ENCODE results near the gene PRXL2A. TPM values are rescaled to one million over a fixed set of nuclear protein-coding genes. Genes with fewer than 3 reads are reported as not detected.

The PRXL2A gene
- total RNA-seq, 2 donors from 2014 or later: 42.8 to 81.2 TPM

DNA sequence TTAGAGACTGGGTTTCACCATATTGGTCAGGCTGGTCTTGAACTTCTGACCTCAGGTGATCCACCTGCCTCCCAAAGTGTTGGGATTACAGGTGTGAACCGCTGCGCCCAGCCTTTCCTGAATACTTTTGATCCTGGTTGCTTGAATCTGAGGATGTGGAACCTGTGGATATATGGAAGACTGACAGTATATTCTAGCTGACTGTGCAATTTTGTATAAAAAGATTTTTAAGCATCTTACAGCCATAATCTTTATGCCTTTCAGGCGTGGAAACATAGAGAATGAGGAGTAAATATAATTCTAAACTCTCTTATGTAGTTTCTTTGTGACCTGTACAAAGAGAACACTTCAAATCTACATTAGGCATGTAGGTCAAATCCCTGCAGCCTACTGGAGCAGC is 61.9 kb downstream of the PRXL2A start:
- H3K27ac ChIP-seq: no peak overlapping the region
- TF ChIP-seq, protein P1, sequence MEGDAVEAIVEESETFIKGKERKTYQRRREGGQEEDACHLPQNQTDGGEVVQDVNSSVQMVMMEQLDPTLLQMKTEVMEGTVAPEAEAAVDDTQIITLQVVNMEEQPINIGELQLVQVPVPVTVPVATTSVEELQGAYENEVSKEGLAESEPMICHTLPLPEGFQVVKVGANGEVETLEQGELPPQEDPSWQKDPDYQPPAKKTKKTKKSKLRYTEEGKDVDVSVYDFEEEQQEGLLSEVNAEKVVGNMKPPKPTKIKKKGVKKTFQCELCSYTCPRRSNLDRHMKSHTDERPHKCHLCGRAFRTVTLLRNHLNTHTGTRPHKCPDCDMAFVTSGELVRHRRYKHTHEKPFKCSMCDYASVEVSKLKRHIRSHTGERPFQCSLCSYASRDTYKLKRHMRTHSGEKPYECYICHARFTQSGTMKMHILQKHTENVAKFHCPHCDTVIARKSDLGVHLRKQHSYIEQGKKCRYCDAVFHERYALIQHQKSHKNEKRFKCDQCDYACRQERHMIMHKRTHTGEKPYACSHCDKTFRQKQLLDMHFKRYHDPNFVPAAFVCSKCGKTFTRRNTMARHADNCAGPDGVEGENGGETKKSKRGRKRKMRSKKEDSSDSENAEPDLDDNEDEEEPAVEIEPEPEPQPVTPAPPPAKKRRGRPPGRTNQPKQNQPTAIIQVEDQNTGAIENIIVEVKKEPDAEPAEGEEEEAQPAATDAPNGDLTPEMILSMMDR (IDR thresholded peaks at IDR 0.05): no peak
- peaks cover 0 to 99% of the 10 kb centered on the region in 2 donors for H3K4me1 ChIP-seq
- H3K27me3 ChIP-seq: no peaks in the 10 kb centered on the region
- H3K9me3 ChIP-seq: no peaks in the 10 kb centered on the region
- H3K36me3 ChIP-seq: peaks cover 21% of the 10 kb centered on the region
- DNase-seq (ENCODE audit: low spot score): no peak
- no peak overlapping the region for H3K4me3 ChIP-seq

DNA sequence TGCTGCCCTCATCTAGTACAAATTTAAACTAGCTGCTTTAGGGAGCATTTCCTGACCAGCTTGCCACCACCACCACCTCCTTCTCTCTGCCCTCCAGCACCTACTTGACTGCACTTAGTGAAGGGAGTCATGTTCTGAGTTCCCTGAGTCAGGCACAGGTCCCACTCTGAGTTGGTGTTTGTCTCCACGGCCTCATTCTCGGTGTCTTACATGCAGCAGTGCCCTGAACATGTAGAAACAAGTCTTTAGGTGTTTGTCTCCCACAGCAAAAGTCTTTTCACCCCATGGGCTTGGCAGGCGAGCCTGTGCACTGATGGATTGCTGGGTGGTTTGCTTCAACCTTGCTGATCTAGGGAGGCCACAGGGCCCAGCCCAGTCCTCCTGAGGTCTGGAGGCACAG is 62.6 kb downstream of the PRXL2A start:
- TF ChIP-seq, protein P1 (IDR thresholded peaks at IDR 0.05): no peak
- no peak for DNase-seq (ENCODE audit: low spot score)
- Histone ChIP-seq H3K36me3 (peaks cover 21% of the 10 kb centered on the region), H3K9me3 (no peaks in the 10 kb centered on the region), H3K4me1 (peaks cover 0 to 99% of the 10 kb centered on the region in 2 donors), H3K27me3 (no peaks in the 10 kb centered on the region), H3K4me3 (no peak overlapping the region), H3K27ac (no peak overlapping the region)

DNA sequence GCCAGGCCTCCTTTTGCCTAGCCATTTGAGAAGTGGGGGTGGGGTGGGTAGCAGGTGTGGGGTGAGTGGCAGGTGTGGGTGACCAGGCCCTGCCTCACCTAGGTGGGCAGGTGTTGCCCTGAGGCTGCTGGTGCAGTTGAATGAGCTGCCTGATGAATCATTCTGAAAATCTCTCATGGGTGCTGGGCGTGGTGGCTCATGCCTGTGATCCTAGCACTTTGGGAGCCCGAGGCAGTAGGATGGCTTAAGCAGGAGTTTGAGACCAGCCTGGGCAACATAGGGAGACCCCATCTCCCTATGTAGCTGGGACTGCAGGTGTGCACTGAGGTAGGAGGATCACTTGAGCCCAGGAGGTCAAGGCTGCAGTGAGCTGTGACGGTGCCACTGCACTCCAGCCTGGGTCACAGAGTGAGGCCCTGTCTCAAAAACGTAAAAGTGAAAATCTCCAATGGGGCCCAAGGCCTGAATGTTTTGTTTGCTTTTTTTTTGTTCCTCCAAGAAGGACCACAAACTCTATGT is 63.4 kb downstream of the PRXL2A start:
- no peak for DNase-seq (ENCODE audit: low spot score)
- Histone ChIP-seq H3K9me3 (no peaks in the 10 kb centered on the region), H3K4me3 (no peak overlapping the region), H3K27me3 (no peaks in the 10 kb centered on the region), H3K4me1 (peaks cover 0 to 92% of the 10 kb centered on the region in 2 donors), H3K27ac (peak overlapping the region in 1 of 2 donors; percentile 20), H3K36me3 (peaks cover 21% of the 10 kb centered on the region)
- TF ChIP-seq, protein P1 (IDR thresholded peaks at IDR 0.05): no peak

DNA sequence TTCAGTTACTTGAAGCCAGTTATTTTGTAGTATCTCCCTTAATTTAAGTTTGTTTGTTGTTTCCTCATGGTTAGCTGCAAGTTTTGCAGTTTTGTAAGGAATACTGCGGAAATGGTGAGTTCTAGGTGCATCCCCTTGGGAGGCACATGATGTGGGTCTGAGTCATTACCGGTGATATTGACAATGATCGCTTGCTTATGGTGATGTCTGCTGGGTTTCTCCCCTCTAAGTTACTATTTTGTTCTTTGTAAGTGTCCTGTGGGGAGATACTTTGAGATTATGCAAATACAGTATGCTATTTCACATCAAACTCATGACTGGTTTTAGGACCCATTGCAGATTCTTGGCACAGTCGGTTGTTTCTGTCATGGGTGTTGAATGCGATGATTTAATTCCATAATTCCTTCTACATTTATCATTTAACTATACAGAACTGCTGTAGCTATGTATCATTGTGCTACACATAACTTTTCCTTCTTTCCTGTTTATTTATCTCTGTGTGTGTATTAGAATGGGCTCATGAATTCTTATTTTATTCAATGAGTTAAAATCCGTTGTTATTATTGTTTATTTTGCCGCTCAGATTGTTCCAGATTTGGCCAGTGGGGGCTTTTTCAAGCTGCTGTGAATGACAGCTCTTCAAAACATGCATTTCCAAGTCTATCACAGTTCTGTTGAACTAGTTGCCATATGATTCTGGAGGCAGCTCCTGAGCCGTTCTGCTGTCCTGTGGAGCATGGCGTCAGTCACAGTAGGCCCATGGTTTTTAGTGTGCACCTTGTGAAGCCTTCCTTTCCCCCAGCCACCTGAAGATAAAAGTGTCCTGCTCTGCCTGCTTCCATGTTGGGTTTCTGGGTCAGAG is 64.1 kb downstream of the PRXL2A start:
- Histone ChIP-seq H3K4me3 (no peak overlapping the region), H3K27ac (peak overlapping the region in 1 of 2 donors; percentile 20), H3K4me1 (peaks cover 0 to 85% of the 10 kb centered on the region in 2 donors)

DNA sequence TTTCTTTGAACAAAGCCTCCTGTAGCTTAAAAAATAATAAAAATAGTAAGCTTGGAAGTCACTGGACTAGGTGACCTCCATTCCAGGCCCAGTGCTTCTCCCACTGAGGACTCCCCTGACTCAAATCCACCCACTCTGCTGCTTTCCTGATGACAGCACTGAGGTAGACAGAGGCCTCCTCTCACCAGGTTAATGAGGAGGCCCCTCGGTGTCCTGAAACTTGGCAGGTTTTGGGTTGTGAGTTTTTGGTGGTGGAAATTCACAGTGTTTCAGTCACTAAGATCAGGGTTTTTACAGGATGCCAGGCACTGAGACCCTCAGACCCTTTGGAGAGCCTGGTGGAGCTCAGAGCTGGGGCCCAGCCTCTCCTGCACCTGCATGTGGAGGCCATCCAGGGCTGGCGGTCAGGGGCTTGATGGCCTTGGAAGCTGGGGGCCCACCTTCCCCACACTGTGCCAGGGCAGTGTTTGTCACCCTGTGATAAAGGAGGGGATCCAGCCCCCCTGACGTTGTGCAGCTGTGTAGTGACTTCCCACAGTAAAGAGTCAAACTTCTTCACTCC is 64.8 kb downstream of the PRXL2A start:
- no peak overlapping the region for H3K27ac ChIP-seq
- TF ChIP-seq, protein P1 (IDR thresholded peaks at IDR 0.05): no peak
- peaks cover 0 to 5% of the 10 kb centered on the region in 2 donors for H3K9me3 ChIP-seq
- H3K4me1 ChIP-seq: peaks cover 0 to 78% of the 10 kb centered on the region in 2 donors
- no peaks in the 10 kb centered on the region for H3K27me3 ChIP-seq
- H3K36me3 ChIP-seq: peaks cover 28% of the 10 kb centered on the region
- no peak overlapping the region for H3K4me3 ChIP-seq
- DNase-seq (ENCODE audit: low spot score): no peak

More for the DNA sequence above, 64.1 kb downstream of the PRXL2A start:
- no peaks in the 10 kb centered on the region for H3K27me3 ChIP-seq
- no peak for DNase-seq (ENCODE audit: low spot score)
- no peaks in the 10 kb centered on the region for H3K9me3 ChIP-seq
- H3K36me3 ChIP-seq: peaks cover 21% of the 10 kb centered on the region
- TF ChIP-seq, protein P1 (IDR thresholded peaks at IDR 0.05): no peak
